GM21360 (cell line): ENCODE measurements around the gene MIDN.
A peak's percentile ranks its signal among the peaks of the same experiment; 100 is the strongest.
"Not testable (repeated sequence)": the region's sequence is repeated elsewhere in the genome, so short reads cannot be mapped to it uniquely, and the experiment has no call there.

ENCODE experiments used
- ATAC-seq: cut with Tn5 transposase; IDR thresholded peaks from one replicate; pipeline ENCODE4 v1.9.1; 2021; ENCODE audit warnings: mild to moderate bottlenecking, moderate library complexity; ENCODE audit not compliant: unreplicated experiment

The MIDN gene

DNA sequence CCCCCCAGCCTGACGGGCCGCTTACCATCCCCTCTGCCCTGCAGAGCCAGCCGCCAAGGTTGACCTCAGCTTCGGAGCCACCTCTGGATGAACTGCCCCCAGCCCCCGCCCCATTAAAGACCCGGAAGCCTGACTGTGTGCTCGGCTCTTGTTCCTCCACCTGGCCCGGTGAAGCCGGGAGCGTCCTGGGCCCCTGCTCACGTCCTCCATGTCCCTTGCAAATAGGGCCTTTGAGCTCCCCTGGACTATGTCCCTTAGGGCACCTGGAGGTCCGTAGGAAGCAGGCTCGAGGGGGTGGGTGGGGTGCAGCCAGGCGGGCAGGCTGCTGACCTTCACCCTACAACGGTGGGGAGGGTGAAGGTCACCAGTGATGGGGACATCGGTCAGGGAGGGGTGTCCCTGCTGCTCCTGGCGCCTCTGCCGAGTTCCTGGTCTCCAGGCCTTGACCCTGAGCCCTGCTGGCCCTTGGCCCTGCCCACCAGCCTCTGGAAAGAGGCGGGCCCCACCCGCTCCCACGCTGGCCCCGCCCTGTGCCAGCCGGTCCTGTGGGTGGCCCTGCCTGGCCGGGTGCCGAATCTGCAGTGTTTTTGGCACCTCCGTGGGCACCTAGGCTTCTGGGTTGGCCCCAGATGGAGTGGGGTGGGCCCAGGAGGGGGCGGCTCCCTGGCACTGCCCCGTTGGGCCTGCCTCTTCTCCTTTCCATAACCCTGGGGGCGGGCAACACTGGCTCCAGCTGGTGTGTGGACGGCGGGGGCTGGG is 3.5 kb upstream of the MIDN start:
- ATAC-seq, result no peak

DNA sequence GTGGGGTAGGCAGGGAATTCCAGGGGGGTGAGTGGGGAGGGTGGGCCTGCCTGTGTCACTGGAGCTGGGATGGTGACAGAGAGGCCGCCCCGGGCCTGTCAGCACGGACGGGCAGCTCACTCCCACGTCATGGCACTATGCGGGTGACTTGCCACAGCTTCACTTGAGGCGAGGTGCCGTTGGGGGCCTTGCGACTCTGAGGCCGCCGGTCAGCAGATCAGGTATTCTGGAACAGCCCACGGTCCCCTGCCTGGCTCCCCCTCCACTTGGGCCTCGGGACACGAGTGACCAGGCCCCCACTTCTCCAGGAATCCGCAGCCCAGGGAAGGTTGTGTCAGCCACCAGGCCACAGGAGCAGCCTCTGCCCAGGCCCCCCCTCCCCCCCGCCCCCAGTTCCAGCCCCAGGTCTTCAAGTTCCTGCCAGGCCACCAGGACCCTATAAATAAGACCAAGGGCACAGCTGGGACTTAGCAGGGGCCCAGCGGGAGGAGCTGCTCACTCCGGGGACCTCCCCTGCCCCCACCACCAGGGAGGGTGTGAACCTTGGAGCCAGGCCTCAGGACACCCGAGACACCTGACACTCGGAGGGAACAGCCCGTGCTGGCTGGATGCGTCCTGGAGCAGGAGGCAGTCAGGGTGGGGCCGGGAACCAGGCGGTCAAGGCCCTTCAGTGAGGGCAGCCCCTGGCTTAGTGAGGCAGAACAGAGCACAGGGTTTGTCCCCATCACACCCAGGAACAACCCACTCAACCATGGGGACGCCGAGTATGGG is 2.7 kb upstream of the MIDN start:
- no peak for ATAC-seq

DNA sequence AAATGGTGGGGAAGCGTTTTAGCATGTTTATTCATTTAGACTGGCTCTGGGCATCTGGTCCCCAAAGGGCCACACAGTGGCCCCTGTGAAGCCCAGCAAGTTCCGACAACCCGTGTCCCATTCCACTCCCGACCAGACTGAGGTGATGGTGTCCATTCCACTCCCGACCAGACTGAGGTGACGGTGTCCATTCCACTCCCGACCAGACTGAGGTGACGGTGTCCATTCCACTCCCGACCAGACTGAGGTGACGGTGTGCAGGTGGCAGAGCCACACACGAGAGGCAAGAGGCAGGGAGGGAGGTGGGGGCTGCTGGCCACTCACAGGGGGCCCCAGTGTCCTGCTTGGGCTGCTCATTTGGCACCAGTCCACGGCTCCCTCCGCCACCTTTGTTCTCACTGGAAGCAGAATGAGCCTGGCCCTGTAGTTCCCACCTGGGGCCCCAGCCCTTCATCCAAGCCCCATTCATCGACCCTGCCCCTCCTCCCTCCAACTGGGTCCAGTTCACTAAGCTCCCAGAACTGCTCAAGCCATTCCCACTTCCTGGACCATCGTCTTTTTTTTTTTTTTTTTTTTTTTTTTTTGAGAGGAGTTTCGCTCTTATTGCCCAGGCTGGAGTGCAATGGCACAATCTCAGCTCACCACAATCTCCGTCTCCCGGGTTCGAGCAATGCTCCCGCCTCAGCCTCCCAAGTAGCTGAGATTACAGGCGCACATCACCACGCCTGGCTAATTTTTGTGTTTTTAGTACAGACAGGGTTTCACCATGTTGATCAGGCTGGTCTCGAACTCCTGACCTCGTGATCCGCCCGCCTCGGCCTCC is 1.9 kb upstream of the MIDN start:
- not testable (repeated sequence) for ATAC-seq

DNA sequence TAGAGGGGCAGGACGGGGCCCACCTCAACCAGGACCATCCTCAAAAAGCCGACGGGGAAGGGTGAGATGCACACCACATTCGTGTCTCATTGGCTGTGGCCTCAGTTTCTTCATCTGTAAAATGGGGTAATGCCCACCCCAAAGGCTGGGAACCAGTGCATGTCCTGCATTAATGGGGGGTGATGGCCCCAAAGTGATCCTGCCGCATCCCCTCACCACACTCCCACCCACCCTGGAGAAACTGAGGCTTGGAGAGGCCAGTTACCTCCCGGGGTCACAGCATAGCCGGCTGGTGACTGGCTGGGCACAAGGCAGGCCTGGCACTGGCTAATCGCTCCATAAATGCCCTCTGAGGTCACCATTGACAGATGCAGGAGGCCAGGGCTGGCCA is 640 bp upstream of the MIDN start:
- no peak for ATAC-seq

- peak; percentile 30 for ATAC-seq
These were observed 459 bp downstream of the MIDN start for GRCh38 chr19:1248786-1249297.

- peak; percentile 36 for ATAC-seq
These were observed 1.1 kb downstream of the MIDN start for GRCh38 chr19:1249298-1249989.

DNA sequence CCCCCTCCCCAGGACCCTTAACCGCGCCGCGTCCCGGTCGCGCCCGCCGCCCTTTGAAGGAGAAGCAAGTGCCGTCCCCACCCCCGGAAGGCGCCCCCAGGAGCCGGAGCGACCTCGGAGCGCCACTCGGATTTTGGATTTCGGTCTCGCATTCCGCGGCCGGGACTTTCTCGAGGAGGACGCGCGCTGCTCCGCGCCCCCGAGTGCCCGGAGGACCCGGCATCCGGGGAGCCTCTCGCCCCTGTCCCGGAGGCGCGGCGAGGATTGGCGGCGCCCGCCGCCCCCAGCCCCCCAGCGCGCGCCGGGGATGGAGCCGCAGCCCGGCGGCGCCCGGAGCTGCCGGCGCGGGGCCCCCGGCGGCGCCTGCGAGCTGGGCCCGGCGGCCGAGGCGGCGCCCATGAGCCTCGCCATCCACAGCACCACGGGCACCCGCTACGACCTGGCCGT is 1.6 kb downstream of the MIDN start:
- no peak for ATAC-seq

- ATAC-seq, result no peak
These were observed 2.3 kb downstream of the MIDN start for GRCh38 chr19:1250437-1251260.

- ATAC-seq, result no peak
These were observed 3.2 kb downstream of the MIDN start for GRCh38 chr19:1251330-1252220.

- no peak for ATAC-seq
These were observed 3.9 kb downstream of the MIDN start for GRCh38 chr19:1252221-1252820.

- no peak for ATAC-seq
These were observed 4.6 kb downstream of the MIDN start for GRCh38 chr19:1252821-1253513.

DNA sequence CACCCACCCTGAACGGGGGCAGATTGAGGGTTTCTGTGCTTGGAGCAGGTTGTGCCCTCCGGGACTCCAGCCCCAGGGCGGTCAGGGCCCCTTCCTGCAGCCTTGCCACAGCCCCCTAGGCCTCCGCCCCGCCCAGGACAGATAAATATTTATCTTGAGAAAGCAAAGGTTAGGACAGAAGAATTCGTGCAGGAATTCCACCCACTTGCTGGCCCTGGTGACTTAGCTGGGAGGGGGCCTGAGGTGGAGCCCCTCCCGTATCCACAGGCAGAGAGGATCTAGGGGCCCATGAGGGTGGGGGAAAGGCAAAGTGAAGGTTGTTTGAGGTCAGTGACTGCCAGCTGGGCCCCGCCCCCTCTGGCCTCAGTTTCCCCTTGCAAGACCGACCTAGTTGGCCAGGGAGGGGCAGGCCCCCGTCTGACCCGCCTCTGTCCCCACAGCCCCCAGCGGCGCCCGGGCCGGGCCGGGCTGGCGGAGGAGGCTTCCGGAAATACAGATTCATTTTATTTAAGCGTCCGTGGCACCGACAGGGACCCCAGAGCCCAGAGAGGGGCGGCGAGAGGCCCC is 5.2 kb downstream of the MIDN start:
- ATAC-seq, result no peak

DNA sequence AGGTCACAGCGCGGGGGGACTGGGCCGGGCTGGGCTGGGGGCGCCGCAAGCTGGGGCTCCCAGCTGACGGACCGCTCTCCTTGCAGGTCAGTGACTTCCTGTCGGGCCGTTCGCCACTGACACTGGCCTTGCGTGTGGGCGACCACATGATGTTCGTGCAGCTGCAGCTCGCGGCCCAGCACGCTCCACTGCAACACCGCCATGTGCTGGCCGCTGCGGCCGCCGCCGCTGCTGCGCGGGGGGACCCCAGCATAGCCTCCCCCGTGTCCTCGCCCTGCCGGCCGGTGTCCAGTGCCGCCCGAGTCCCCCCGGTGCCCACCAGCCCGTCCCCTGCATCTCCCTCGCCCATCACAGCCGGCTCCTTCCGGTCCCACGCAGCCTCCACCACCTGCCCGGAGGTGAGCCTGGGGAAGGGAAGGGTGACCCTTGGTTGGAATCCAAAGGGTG is 5.7 kb downstream of the MIDN start:
- ATAC-seq, result no peak

DNA sequence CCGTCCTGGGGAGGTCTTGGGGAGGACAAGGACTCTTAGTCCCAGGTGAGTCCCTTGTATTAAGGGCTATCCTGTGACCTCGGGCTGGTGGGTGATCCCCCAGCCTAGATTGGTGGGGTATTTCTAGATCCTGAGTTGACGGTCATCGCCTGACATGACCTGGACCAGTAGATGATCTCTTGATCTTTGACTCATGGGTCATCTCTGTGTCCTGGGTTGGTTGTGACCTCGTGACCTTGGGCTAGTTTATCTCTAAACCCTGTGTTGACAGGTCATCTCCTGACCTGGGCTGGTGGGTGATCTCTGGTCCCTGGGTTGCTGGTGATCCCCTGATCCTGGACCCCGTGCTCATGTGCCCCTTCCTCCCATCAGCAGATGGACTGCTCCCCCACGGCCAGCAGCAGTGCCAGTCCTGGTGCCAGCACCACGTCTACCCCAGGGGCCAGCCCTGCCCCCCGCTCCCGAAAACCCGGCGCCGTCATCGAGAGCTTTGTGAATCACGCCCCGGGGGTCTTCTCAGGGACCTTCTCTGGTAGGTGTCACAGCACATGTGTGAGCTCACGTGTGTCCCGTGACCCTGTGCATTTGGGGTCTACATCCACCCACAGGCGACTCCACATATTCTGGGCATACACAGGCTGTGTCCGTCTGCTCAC is 6.3 kb downstream of the MIDN start:
- ATAC-seq, result no peak

- ATAC-seq, result no peak
These were observed 7.1 kb downstream of the MIDN start for GRCh38 chr19:1255186-1256161.
